HPDE6-E6E7 (cell line): Measurements from ENCODE around the gene ACAP3.

Source experiments
- DNase-seq: peaks from one replicate; pipeline ENCODE4 v3.0.0; 2011; ENCODE audit warnings: missing footprints; ENCODE audit errors: extremely low spot score

ACAP3 gene, protein sequence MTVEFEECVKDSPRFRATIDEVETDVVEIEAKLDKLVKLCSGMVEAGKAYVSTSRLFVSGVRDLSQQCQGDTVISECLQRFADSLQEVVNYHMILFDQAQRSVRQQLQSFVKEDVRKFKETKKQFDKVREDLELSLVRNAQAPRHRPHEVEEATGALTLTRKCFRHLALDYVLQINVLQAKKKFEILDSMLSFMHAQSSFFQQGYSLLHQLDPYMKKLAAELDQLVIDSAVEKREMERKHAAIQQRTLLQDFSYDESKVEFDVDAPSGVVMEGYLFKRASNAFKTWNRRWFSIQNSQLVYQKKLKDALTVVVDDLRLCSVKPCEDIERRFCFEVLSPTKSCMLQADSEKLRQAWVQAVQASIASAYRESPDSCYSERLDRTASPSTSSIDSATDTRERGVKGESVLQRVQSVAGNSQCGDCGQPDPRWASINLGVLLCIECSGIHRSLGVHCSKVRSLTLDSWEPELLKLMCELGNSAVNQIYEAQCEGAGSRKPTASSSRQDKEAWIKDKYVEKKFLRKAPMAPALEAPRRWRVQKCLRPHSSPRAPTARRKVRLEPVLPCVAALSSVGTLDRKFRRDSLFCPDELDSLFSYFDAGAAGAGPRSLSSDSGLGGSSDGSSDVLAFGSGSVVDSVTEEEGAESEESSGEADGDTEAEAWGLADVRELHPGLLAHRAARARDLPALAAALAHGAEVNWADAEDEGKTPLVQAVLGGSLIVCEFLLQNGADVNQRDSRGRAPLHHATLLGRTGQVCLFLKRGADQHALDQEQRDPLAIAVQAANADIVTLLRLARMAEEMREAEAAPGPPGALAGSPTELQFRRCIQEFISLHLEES

DNA sequence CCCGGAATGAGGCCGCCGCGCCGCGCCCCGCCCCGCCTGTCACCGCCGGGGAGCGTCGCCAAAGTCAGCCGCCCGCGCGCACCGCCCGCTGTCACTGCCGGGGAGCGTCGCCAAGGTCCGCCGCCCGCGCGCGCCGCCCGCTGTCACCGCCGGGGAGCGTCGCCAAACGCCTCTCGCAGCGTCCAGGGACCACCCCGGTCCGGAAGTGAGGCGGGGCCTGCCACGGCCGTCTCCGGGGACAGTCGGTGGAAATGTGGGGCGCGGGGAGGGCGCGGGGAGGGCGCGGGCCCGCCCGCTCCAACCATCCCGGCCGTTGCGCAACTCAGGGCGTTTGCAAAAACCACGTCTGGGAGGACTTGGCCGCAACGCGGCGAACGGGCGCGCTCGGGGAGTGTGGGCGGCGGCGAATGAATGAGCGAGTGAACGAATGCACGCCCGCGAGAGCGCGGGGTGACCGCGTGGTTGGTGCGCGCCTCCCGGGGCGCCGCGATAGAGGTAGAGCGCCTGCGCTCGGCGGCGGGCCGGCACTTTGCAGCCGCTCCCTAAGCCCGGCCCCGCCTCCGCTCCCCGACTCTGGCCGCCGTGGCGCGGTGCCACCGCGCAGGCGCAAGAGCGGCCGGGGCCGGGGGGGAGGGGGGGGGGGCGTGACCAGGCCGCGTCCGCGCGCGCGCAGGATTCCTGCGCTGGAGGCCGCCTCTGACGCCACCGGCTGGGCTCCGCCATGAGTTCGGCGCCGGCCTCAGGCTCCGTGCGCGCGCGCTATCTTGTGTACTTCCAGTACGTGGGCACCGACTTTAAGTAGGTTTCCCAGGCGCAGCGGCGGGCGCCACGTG lies at the start of gene ACAP3, which contains the start of gene PUSL1:
TSS of gene ACAP3 (minus strand) at position 8 of the 833 bp plus-strand sequence. CDS start 115 bp downstream, outside the sequence.
TSS of gene PUSL1 (plus strand) at position 675 of the 833 bp plus-strand sequence. CDS start at position 722, 47 bp downstream.
- peak; percentile 83 for DNase-seq

DNA sequence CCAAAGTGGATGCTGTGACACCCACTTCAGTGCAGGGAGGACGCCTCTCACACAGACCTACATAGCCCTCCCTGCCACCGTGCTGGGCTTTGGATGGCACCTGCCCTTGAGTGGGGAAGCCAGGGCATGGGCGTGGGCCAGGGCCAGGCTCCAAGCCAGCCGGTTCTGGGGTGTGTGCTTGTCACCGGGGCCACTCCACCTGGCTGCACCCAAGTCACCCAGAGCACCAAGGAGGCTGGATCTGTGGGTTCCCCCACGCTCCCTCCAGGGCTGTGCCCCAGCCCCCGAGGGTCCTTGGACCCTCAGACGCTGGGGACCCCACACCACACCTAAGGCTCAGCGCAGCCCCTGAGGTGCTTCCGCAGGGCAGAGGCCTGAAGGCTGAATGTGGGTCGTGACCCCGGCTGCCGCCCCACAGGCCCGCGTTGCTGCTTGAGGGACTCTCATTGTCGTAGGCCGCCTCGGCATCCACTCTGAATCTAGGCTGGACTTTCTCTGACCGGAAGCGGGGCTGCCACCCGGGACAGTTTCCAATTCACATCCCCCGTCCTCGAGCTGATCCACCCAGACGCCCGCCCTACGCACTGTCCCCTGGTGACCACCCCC lies 49.2 kb upstream of the ACAP3 start:
- DNase-seq: no peak

DNA sequence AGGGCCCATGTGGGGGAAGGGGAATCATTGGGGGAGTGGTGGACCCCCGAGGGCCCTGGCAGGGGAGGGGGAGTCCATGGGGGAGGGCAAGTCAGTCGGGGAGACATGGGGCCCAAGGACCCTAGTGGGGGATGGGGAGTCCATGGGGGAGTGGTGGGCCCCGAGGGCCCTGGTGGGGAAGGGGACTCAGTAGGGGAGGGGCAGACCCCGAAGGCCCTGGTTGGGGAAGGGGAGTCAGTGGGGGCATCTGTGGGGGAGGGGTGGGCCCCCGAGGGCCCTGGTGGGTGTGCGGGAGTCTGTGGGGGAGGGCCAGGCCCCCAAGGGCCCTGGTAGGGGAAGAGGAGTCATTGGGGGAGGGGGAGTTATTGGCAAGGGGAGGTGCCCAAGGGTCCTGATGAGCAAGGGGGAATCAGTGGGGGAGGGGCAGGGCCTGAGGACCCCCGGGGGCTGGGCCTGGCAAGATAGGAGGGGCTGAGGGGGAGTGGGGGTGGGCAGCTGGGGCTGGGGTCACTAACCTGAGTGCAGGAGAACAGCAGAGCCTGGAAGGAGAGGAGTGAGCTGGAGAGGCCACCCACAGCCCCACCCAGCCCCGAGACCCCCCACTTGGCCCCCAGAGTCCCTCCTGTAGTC lies 48.6 kb upstream of the ACAP3 start:
- no peak for DNase-seq

DNA sequence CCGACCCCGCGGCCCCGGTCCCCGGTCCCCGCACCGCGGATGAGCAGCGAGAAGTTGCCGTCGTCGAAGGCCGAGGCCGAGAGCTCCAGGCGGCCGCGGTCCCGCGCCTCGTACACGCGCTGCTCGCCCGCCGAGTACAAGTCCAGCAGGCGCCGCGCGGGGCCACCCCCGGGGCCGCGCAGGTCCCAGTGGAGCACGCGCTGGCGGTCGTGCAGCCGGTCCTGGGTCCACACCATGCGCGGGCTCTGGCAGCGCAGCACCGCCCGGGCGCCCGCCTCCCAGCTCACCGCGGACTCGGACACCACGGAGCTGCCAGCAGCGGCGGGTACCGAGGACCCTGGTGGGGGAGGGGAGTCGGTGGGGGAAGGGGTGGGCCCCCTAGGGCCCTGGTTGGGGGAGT lies 47.7 kb upstream of the ACAP3 start:
- DNase-seq: no peak

DNA sequence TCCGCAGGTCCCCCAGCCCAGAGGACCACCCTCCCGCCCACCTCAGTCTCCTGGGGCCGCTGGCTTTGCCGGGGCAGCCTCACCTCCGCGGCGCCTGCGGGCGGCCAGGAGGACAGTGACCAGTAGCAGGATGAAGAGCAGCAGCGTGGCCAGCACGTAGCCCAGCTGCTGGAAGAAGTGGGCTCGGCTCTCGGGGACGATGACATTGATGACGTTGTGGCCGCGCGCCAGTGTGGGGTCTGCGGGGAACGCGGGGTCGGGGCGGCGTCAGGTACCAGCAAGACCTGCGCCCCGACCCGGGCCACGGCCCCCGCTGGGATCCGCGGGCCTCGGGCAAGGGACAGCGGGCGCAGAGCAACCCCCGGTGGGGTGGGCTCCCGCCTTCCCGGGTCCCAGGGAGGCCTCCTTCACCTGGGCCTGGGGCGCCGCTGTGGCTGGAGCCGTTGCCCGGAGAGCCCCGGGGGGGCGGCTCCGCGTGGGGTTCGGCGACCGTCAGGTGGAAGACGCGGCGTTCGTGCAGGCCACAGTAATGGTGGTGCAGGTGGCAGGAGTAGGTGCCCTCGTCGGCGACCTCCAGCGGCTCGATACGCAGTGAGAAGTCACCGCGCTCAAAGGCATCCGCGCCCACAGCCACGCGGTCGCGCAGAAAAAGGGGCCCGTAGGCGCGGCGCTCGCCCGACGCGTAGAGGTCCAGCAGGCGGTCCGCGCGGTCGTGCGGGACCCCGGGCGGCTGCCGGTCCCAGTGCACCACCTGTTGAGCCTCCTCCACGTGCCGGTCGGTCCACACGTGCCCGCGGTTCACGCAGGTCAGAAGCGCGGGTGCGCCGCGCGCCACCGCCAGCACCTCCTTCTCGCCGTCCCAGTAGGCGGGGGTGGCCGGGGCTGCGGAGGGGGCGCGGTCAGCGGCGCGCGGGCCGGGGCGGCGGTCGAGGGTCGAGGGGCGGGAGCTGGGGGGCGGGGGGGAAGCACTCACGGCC lies 46.8 kb upstream of the ACAP3 start:
- no peak for DNase-seq

DNA sequence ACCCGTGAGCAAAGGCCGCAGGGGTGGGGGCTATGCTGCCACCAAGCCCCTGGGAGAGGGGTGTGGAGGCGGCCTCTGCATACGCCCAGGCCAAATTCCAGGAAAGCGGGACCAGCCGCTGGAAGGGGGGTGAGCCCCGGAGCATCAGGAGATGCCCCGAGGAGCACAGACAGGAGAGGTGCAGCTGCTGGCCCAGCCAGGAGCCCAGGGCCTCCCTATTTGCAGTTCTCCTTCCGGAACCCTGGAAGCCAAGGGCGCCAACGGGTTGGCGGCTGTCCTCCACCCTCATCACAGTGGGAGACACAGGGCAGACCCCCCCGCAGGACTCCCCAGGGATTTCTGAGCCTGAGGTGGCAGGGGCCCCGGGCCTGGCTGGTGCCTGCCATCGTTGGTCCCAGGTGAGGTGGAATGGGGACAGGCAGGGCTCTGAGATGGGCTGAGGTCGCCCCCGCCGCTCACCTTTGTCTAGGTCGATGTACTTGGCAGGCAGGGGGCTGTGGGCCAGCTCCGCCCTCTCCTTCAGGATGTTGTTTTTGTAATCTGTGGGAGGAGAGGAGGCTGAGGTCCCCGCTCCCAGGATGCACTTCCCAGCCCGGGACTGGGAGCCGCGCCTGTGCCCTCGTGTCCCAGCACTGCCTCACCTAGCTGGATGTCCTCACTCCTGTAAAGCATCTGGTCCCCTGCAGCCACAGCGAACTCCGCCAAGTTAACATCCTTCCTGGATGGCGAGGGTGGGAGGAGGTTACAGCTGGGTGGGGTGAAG lies 45.8 kb upstream of the ACAP3 start:
- no peak for DNase-seq

DNA sequence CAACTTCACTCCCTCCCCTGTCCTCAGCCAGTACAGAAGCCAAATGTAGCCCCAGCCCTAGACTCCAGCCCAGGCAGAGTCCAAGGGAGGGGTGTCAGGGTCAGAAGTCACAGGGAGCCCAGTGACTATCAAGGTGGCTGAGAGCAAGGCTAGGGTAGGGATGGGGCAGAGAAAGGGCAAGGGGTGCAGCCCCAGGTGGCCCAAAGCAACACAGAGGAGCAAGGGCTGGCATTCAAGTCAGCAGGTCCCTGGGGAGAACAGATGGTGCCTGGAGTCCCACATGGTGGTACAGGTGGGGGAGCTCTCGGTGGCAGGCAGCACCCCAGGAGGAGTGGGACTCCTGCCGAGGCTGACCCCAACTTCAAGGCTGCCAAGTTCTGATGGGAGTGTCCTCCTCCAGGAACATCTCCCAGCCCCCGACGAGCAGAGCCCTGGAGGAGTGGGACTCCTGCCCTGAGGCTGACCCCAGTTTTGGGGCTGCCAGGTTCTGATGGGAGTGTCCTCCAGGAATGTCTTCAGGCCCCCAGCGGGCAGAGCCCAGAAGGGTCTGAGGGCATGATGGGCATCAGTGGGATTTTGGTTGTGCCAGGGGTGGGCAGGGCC lies 45.2 kb upstream of the ACAP3 start:
- no peak for DNase-seq

DNA sequence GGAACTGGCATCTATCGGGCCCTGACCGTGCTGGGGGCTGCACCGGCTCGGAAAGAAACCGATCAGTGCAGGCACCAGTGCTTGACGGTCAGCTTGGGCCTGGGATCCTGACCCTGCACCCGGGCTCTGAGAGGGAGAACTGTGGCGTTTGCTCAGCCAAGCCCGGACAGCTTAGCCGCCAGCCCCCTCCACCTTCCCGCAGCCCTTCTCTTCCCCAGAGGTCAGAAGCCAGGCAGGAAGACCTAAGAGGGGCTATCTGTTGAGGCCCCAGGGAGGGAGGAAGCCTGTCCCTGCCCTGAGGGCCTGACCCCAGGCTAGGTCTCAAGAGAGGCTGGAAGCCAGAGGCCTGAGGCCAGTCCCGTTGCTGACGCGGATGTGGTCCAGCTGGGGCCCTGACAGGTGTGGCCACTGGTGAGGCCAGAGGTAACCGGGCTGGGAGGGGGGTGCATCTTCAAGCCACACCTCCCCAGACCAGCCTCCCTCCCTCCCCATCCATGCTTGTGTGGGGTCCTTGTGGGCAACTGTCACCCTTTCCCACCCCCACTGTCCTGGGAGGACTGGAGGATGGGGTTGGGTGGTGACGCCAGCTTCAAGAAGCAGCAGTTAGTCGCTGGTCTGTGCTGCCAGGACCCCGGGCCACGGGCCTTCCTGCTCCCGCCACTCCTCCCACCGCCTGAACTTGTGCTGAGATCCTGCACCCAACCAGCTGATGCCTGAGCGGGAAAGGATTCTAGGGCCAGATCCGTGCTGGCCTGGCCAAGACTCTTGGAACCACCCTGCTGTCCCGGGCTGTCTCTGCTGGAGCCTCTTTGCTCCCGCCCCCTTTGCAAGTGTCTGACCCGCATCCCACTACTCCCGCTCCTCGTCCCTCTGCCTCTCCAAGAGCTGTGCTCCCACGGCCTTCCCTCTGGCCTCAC lies 44.0 kb upstream of the ACAP3 start:
- DNase-seq: no peak

DNA sequence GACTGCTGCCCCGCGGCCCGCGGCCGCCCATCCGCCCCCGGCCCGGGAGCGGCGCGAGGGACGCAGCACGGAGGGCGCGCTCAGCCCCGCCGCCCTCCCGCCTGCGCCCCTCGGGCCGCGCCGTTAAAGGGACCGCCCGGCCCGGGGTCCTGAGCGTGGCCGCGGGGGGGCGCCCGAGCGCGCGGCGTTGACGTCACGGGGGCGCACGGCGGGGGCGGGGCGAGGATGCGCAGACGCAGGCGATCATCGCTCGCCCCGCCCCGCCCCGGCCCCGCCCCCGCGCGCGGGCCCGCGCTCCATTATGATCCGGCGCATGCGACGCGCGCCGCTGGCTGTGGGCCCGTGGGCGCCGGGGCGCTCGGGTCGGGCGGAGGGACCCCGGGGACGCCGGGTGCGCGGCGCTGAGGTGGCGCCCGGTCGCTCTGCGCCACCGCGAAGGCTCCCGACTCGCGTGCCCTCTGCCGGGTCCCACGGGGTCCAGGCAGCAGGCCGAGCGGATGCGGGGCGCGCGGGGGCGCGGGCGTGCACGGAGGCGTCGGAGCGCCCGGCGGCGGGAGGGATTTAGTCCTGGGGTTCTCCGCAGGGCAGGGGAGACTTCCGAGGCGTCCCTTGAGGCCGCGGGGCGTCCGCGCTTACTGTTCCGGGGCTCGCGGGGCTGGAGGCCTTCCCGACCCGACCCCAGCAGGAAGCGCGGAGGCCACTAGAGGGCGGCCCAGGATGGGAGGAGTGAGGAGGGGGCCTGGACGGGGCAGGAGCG lies 41.7 kb upstream of the ACAP3 start, which contains the start of gene DVL1:
TSS of gene DVL1 (minus strand) at position 163 of the 757 bp plus-strand sequence. CDS start 353 bp downstream, outside the sequence.
- no peak for DNase-seq

DNA sequence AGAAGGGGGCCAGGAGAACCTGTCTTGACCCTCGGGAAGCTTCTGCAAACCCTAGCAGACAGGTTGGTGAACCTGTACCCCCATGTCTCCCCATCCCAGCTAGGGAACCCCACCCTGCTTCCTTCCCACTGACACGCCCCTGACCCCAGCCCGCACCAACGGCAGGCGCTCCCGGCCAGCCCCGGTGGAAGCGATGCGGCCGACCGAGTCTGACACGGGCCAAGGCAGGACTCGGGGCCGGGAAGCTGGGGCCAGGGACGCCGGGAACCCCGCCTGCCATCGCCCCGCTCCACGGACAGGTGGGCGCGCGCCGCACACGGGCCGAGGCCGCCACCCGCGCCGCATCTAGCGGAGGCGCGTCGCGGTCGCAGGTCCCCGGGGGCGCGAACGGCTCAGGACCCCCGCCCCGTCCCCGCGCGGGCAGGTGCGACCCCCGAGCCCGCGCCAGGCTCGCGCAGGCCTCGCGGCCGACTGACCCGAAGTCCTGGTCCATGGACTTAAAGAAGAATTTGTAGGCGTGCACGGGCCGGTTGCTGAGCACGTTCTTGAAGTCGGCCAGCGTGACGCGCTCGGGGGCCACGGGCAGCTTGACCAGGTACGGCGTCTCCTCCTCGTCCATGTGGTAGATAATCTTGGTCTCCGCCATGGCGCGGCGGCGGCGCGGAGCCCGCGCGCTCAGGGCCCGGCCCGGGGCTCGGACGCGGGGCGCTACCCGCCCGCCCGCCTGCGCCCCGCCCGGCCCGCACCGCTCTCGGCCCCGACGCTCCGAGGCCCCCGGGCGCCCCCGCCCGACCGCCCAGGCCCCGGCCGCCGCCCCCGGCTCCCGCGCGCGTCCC lies 40.9 kb upstream of the ACAP3 start:
- DNase-seq: no peak

DNA sequence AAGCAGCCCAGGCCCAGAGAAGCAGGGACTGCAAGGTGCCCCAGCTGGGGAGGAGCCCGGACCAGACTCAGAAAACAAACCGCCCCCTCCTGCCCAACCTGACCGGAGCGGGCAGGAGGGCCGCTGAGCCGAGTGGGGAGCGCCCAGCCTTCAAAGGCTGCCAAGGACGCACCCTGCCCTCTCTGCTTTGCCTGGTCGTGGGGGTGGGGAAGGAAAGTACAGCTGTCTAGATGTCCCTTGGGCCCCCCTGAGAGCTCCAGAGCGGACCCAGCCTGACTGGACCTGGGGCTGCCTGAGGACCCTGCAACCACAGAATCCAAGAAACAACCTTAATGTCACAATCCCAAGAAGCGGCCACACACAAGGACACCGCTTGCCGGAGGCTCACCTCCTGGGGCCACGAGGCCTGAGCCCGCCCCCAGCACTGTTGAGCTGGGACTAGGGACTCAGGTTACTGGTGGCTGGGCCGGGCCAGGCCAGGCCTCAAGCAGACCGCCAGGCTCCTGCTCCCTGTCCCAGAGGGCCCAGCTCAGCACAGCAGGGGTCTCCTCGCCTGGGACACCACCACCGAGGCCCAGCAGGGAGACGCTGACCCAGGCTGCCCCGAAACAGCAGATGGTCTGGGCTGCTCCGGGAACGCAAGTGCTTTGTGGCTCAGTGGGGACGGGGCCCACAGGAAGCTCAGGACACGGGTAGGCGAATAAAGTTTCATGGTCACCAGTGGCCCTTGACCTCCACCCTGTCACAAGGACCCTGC lies 40.1 kb upstream of the ACAP3 start:
- DNase-seq: no peak

DNA sequence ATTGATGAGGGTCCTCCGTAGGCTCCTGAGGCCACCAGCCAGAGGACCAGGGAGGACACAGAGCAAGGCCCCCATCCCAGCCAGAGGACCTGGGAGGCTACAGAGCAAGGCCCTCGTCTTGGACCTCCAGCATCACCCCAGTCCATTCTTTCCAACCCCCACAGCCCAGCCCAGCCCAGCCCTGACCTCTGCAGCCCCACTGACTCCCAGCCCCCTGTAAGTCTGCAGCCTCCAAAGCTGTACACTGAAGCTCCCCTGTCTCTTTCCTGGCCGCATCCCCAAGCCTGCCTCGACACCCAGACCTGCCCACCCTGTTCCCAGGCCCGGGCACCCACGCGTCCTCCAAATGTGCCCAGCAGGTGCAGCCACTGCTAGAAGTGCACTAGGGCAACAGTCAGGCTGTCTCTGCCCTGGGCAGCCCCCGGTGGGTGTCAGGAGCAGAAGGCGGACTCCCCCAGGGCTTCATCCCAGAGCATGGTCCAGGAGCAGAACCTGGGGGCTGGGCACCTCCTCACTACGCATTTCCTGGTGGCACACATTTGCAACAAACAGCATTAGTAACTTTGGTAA lies 39.4 kb upstream of the ACAP3 start:
- no peak for DNase-seq

DNA sequence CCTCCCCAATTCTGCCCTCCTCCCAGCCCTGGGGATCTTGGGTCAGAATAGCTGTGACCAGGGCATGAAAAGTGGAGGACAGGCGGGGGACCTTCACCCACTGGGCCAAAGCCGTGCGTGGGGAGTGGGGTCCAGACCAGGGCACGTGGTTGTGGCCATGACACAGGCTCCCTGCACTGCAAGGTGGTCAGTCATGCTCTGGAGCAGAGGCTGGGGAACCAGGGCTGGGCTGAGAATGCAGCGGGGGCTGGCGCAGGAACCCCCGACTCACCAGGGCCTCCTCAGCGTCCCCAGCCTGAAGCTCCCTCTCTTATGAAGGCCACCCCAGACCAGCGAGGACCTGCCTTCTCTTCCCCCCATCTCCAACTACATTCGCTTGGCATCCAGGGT lies 38.8 kb upstream of the ACAP3 start:
- DNase-seq: no peak

DNA sequence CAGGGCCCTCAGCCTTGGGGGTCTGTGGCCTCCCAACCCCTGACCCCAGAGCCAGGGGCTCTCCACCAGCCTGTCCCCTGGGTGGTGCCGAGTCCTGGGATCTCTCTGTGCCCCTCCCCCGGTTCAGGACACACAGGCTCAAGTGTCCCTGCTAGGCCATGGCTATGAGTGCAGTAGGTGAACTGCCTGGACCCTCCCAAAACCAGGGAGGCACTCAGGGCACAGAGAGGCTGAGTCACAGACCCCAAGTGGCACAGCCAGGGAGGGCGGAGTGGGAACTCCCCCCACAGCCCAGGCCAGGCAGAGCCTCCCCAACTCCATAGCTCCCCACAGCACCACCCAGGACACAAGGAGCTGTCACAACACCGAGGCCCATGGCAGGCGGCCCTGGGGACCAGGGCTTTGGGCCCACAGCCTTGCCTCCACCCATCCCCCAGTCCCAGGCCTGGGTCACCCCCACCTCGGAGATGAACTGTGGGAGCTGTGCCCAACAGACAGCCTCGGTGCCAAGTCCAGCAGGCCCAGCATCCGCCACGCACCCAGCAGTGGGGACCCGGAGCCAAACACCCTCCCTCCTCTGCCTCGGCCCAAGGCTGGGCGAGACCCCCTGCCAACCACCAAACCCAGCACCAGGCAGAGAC lies 38.2 kb upstream of the ACAP3 start:
- DNase-seq: no peak
